GM18867 (cell line): Measurements from ENCODE around the gene RGS7.
A peak's percentile ranks its signal among the peaks of the same experiment; 100 is the strongest.
"Not testable (repeated sequence)": the region's sequence is repeated elsewhere in the genome, so short reads cannot be mapped to it uniquely, and the experiment has no call there.

ENCODE experiments used
- ATAC-seq: cut with Tn5 transposase; IDR thresholded peaks from one replicate; pipeline ENCODE4 v1.9.1; 2021; ENCODE audit warnings: mild to moderate bottlenecking, moderate library complexity; ENCODE audit not compliant: unreplicated experiment

RGS7 gene

GRCh38 chr1:240941701-240942370, 415.2 kb downstream of the RGS7 start:
- ATAC-seq = no peak

- no peak for ATAC-seq
Observed at GRCh38 chr1:240936911-240937668, 419.9 kb downstream of the RGS7 start.

- no peak for ATAC-seq
Observed at GRCh38 chr1:240935920-240936319, 421.1 kb downstream of the RGS7 start.

GRCh38 chr1:240931031-240931430, 426.0 kb downstream of the RGS7 start:
- ATAC-seq = no peak

- ATAC-seq = no peak
Observed at GRCh38 chr1:240928265-240928664, 428.7 kb downstream of the RGS7 start.

GRCh38 chr1:240927821-240928220, 429.2 kb downstream of the RGS7 start:
- ATAC-seq = no peak

- no peak for ATAC-seq
Observed at GRCh38 chr1:240925273-240925672, 431.7 kb downstream of the RGS7 start.

- no peak for ATAC-seq
Observed at GRCh38 chr1:240917976-240918375, 439.0 kb downstream of the RGS7 start.

- ATAC-seq = no peak
Observed at GRCh38 chr1:240914506-240914905, 442.5 kb downstream of the RGS7 start.

GRCh38 chr1:240912821-240913220, 444.2 kb downstream of the RGS7 start:
- no peak for ATAC-seq

- ATAC-seq = peak; percentile 98
Observed at GRCh38 chr1:240909701-240910457, 447.1 kb downstream of the RGS7 start.

- ATAC-seq = no peak
Observed at GRCh38 chr1:240906477-240906876, 450.5 kb downstream of the RGS7 start.

- ATAC-seq = no peak
Observed at GRCh38 chr1:240905225-240905765, 451.7 kb downstream of the RGS7 start.

GRCh38 chr1:240895424-240895823, 461.6 kb downstream of the RGS7 start:
- not testable (repeated sequence) for ATAC-seq

- ATAC-seq = no peak
Observed at GRCh38 chr1:240888787-240889048, 468.3 kb downstream of the RGS7 start.

GRCh38 chr1:240888039-240888786, 468.8 kb downstream of the RGS7 start:
- ATAC-seq = peak; percentile 88

GRCh38 chr1:240883490-240883889, 473.5 kb downstream of the RGS7 start:
- no peak for ATAC-seq

- ATAC-seq = not testable (repeated sequence)
Observed at GRCh38 chr1:240882656-240883308, 474.2 kb downstream of the RGS7 start.

GRCh38 chr1:240878631-240879030, 478.4 kb downstream of the RGS7 start:
- no peak for ATAC-seq

GRCh38 chr1:240877605-240878004, 479.4 kb downstream of the RGS7 start:
- no peak for ATAC-seq
